CD4-positive, alpha-beta T cell treated with Interleukin-4 for 4 hours (primary cell): Measurements from ENCODE around the gene ZNF217.
"Not testable (repeated sequence)": the region's sequence is repeated elsewhere in the genome, so short reads cannot be mapped to it uniquely, and the experiment has no call there.

ENCODE experiments used
- DNase-seq: peaks from one replicate; pipeline ENCODE4 v3.0.0-alpha.2; 2020

The ZNF217 gene

DNA sequence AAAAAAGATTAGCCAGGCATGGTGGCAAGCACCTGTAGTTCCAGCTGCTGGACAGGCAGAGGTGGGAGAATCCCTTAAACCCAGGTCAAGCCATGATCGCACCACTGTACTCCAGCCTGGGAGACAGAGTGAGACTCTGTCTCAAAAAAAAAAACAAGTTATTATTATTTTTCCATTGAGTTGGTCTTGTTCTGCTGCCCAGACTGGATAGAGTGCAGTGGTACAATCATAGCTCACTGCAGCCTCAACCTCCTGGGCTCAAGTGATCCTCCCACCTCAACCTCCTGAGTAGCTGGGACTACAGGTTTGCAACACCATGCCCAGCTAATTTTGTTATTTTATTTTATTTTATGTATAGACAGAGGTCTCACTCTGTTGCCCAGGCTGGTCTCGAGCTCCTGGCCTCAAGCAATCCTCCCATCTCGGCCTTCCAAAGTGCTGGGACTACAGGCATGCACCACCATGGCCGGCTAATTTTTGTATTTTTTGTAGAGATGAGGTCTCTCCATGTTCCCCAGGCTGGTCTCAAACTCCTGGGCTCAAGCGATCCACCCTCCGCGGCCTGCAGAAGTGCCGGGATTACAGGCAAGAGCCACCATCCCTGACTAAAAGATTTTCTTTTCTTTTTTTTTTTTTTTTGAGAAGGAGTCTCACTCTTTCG lies 31.4 kb downstream of the ZNF217 start:
- not testable (repeated sequence) for DNase-seq

DNA sequence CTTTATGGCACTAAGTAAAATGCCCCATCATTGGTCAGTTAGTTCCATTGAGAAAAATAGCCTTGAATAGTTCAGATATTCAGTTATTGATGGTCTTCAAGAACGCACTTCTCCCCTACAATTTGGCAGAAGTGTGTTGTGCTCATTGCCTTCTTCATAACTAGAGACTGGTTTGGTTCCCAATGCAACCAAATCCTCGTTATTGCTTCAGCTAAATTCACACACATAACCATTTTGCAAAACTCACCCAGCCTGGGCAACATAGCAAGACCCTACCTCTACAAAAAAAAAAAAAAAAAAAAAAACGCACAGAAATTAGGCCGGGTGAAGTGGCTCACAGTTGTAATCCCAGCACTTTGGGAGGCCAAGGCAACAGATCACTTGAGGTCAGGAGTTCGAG lies 32.1 kb downstream of the ZNF217 start:
- DNase-seq, result no peak

DNA sequence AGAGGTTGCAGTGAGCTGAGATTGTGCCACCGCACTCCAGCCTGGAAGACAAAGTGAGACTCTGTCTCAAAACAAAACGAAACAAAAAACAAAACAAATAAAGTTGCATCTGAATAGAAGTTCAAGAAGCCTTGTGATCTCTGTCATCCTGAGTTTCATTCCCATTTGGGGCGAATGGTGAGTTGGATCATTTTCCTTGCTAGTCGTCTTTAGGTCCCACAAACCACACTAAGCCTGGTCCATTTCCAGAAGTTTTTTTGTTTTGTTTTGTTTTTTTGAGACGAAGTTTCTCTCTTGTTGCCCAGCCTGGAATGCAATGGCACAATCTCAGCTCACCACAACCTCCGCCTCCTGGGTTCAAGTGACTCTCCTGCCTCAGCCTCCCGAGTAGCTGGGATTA lies 33.8 kb downstream of the ZNF217 start:
- DNase-seq, result no peak

DNA sequence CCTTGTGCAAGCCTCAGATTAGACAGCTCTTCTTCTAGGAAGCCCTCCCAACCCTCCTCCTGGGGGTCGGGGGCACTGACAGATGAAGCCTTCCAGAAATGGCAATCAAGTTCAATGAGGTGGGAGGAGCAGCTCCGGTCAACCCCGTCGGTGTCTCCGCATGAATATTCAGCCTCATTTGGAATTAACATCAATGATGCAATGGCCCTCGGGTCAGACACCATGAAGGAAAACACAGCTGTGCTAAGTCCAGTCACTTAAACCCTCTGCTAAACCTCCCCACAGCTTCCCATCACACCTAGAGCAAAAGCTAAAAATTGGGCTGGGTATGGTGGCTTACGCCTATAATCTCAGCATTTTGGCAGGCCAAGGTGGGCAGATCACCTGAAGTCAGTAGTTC lies 36.5 kb downstream of the ZNF217 start:
- no peak for DNase-seq

DNA sequence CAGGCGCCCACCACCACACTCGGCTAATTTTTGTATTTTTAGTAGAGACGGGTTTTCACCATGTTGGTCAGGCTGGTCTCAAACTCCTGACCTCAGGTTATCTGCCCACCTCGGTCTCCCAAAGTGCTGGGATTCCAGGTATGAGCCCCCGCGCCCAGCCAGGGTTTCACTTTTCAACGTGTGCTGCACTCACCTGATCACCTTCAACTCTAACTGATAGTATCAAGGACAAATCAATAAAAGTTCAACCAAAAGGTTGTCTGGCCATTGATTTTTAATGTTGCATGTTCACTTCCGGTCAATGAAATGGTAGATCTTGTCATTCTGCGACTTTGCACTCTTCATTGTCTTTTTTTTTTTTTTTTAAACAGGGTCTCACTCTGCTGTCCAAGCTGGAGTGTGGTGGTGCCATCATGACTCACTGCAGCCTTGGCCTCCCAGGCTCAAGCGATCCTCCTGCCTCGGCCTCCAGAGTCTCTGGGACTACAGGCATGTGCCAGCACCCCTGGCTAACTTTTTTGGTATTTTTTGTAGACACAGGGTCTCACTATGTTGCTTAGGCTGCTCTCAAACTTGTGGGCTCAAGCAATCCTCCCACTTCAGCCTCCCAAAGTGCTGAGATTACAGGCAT lies 37.3 kb downstream of the ZNF217 start:
- no peak for DNase-seq

DNA sequence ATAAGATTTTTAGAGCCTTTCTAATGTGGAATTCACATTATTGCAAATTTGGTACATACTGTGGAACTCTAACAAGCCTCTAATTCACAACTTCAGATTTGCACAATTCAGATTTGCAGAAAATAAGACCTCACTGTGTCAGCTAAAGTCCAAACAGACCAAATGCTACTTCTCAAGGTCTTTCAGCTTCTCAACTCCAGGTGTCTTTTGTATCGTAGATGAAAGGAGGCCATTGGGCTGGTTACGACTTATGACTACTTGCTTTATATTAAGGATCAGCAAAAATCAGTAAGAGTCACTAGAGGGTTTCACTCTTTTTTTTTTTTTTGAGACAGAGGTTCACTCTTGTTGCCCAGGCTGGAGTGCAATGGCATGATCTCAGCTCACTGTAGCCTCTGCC lies 37.8 kb downstream of the ZNF217 start:
- DNase-seq, result no peak

DNA sequence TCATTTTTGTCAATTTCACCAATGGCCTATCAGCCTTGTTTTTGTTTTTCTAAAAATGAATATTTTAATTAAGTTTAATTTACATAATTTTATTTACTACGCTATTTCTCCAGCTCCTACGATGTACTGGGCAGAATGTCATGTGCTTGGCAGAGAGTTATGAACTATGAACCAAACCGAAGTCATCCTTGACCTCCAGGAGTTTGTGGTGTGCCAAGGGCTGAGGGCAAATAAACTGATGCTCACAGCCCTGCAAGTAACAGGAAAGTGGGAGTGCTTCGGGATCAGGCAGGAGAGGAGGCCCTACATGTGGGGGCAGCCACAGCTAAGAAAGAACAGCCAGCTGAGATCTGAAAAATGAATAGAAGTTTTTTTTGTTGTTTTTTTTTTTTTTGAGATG lies 38.6 kb downstream of the ZNF217 start:
- no peak for DNase-seq

DNA sequence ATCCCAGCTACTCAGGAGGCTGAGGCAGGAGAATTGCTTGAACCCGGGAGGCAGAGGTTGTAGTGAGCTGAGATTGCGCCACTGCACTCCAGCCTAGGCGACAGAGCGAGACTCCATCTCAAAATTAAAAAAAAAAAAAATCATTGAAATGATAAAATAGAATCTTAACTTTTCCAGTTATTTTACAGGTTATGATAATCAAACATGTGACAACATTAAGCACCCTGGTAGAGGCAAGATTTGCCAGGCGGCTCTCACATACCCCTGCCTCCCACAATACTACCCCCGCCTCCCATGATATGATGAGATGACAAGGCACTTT lies 41.1 kb downstream of the ZNF217 start:
- DNase-seq, result not testable (repeated sequence)

DNA sequence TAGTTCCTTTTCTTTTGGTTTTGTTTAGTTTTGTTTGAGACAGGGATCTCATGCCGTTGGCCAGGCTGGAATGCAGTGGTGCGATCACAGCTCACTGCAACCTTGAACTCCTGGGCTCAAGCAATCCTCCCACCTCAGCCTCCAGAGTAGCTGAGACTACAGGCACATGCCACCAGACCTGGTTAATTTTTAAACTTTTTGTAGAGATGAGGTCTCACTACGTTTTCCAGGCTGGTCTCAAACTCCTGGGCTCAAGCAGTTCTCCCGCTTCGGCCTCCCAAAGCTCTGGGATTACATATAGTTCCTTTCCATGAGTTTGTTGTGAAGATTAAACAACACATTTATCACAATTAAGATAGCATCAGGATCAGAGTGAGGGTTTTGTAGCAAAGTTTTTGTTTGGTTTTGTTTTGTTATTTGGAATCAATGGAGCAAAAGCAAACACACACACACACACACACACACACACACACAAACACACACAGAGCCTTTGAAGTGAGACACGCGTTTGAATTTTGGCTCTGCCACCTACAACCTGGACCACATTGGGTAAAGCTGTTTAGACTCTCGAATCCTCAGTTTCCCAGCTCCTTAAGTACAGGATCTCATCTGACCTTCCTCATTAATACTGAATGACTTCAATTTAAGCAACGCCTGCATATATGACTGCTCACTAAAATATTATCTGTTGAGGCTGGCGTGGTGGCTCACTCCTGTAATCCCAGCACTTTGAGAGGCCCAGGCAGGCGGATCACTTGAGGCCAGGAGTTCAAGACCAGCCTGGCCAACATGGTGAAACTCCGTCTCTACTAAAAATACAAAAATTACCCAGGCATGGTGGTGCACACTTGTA lies 41.7 kb downstream of the ZNF217 start:
- not testable (repeated sequence) for DNase-seq

DNA sequence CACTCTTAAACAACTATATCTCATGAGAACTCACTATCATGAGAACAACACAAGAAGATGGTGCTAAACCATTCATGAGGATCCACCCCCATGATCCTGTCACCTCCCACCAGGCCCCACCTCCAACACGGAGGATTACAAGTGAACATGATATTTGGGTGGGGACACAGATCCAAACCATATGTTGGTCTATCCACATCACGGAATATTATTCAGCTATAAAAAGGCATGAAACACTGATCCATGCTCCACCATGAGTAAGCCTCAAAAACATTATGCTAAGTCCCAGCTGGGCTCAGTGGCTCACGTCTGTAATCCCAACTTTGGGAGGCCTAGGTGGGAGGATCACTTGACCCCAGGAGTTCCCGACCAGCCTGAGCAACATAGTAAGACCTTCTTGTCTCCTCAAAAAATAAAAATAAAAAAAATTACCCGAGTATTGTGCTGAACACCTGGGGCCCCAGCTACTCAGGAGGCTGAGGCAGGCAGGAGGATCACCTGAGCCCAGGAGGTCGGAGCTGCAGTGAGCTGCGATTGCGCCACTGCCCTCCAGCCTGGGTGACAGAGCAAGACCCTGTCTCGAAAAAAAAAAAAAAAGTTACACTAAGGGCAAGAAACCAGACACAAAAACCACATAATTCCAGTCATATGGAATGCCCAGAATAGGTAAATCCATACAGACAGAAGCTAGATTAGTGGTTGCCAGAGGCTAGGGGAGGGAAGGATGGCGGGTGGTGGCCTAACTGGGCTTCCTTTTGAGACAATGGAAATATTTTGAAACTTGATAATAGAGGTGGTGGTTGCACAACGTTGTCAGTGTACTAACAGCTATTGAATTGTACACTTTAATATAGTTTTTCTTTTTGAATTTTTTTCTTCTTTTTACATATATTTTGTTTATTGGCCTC lies 43.1 kb downstream of the ZNF217 start:
- no peak for DNase-seq

DNA sequence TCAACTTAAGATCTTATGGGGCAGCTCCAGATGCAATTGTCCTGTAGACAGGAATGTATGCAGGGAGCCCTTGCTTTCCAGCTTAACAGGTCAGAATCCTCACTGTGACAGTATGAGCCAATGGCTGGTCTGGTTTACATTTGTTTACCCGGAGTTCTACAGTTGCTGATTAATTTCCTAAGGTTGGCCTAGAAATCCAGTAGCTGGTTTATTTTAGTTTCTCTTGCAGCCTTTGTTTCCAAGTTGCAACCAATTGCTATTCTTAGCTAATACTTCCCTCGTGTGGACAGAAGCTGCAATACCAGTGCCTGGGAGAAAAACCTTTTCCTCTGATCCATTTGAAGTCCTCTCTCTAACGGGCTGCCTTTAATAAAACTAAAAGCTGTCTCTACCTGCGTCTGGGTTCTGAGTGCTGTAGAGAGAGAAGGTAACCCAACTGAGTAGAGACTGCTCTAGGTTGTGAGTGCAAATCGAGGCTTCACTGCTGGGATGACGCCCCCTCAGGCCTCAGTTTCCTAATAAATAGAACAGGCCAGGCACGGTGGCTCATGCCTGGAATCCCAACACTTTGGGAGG lies 45.9 kb downstream of the ZNF217 start:
- DNase-seq, result peak; percentile 31

DNA sequence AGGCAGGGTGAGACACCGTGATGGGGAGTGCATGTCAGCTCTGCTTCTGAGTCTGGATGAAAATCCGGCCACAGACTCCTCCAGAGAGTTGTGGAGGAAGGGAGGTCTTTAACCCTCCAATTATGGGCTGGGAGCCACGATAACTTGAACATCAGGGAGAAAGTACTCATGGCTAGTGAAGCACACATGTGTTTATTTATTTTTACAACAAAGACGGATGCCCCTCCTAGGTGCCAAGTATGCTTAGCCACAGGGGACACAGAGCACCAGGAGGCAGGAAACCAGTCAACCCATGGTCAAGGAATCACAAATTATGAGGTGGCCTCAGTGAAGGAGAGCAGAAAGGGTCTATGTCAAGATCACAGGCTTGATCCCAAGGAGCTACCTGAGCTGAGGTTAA lies 54.1 kb downstream of the ZNF217 start:
- DNase-seq, result no peak

DNA sequence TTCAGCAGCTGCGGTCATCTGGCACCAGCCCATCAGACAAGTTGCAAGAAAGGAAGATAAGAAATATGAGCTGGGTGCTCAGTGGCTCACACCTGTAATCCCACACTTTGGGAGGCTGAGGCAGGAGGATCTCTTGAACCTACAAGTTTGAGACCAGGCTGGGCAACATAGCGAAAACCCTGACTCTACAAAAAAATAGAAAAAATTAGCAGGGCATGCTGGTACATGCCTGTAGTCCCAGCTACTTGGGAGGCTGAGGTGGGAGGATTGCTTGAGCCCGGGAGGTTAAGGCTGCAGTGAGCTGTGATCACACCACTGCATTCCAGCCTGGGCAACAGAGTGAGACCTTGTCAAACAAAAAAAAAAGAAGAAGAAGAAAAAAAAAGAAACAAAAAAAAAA lies 57.3 kb downstream of the ZNF217 start:
- not testable (repeated sequence) for DNase-seq

DNA sequence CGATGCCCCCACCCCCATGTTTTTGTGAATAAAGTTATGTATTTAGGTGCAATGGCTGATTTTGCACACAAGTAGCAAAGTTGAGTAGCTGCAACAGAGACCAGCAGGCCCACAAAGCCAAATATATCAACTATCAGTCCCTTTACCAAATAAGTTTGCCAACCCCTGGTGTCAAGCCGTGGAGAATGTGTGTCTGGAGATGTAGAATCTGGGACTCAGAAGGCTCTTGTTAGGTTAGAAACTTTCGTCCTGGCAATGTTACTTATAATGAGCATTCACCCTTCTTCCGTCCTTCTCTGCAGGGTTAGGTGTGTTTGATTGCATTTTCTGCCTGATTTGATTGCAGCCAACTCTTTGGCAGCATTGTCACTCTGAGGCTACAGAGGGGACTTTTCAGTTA lies 57.8 kb downstream of the ZNF217 start:
- DNase-seq, result no peak

DNA sequence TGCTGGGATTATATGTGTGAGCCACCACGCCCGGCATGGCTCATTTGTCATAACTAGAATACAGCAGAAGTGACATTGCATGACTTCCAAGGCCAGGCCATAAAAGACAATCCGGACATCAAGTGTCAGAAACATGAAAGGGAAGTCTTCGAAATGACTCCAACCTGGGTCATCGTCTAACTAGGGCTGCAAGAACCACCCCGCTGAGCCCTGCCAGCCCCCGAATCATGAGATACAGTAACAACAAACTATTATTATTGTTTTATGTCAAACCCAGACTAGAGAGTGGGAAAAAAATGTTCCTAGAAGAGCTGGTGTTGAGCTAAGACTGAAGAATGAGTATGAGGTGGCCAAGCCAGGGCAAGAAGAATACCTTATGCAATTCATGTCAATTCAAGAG lies 59.6 kb downstream of the ZNF217 start:
- DNase-seq, result no peak

DNA sequence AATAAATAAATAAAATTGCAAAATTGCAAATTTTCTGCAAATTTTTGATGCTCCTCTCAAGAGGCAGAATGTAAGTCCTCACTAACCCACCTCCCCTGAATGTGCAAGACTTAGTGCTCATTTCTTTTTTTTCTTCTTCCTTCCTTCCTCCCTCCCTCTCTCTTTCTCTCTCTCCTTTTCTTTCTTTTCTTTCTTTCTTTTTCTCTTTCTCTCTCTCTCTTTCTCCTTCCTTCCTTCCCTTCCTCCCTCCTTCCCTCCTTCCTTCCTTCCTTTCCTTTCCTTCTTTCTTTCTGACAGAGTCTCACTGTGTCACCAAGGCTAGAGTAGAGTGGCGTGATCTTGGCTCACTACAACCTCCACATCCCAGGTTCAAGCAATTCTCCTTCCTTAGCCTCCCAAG lies 60.1 kb downstream of the ZNF217 start:
- DNase-seq, result no peak

DNA sequence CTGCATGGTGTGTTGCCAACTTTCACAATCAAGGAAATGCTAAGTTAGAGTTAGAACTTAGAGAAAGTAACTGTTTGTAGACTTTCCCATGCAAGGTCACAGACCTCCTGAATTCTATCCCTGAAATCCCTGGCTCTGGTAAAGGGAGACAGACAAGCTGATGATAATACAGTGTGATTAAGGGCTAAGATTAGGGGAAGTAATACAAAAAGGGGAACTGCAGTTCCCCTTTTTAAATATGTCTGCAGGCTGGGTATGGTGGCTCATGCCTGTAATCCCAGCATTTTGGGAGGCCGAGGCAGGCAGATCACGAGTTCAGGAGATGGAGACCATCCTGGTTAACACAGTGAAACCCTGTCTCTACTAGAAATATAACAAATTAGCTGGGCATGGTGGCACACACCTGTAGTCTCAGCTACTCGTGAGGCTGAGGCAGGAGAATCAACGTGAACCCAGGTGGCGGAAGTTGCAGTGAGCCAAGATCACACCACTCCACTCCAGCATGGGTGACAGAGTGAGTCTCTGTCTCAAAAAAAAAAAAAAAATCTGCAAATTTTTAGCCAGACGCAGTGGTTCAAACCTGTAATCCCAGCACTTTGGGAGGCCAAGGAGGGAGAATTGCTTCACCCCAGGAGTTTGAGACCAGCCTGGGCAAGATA lies 60.9 kb downstream of the ZNF217 start:
- not testable (repeated sequence) for DNase-seq

DNA sequence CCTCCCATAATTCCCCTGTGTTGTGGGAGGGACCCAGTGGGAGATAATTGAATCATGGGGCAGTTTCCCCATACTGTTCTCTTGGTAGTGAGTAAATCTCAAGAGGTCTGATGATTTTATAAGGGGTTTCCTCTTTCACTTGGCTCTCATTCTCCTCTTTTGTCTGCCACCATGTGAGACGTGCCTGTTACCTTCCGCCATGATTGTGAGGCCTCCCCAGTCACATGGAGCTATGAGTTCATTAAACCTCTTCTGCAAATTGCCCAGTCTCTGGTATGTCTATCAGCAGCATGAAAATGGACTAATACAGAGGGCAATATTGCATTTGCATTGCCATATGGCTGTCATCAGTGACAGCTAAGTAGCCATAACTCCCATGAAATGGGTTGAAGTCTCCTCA lies 63.2 kb downstream of the ZNF217 start:
- no peak for DNase-seq

DNA sequence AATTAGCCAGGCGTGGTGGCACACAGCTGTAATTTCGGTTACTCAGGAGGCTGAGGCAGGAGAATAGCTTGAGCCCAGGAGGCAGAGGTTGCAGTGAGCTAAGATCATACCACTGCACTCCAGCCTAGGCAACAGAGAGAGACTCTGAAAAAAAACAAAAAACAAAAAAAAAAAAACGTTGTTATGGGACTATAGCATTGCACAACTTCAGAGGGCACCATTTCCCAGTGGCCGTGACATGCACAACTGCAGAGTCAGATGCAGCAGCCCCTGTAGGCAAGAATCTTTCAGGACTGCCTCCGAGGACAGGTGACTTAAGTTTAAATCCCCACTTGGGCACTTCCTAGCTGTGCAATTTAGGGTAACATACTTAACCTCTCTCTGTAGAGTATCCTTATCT lies 64.0 kb downstream of the ZNF217 start:
- no peak for DNase-seq

DNA sequence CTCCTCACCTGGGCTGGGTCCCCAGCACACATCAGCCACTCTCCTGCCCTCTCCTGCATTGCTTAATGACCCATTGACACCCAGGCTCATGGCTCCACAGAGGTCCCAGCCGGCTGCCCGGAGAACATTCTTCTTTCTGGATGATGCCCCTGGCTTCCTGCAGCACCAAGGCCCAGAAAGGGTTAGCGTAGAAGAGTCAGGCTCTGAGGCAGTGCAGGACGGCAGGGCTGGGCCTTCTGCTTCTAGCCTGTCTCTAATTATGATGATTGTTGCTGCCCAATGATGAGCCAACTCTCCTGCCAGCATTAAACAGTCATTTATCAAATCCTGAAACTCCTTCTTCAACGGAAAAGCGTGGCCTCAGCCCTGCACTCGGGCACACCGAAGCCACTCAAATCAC lies 66.4 kb downstream of the ZNF217 start:
- DNase-seq, result no peak

DNA sequence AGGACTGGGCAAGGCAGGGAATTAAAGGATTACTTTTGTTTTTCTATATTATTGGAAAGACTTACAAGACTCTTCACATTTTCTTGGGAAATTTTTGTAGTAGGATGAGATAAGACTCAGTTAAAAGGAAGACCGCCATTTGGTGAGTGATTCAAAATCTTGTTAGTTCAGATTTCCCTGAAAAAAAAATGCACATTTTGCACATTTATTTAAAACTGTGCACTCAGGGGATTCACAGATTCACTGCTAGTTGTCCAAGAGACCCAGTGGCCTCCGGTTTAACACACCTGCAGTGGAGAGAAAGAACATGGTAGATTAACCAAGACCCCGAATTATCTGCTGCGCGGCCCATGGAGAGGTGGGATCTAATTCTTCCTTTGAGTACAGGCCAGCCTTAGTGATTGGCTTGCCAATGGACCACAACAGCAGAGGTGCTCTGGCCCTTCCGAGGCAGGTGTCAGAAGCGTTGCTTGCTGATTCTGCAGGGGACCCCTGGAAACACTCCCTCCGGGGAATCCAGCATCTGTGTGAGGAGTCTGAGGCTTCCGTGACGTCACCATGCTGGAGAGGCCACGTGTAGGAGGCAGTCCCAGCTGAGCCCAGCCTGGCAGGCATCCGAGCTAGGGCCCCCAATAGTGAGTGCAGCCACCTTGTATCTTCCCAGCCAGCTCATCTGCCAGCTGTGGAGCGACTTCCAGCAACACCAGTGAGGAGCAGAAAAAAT lies 68.9 kb downstream of the ZNF217 start:
- DNase-seq, result no peak

DNA sequence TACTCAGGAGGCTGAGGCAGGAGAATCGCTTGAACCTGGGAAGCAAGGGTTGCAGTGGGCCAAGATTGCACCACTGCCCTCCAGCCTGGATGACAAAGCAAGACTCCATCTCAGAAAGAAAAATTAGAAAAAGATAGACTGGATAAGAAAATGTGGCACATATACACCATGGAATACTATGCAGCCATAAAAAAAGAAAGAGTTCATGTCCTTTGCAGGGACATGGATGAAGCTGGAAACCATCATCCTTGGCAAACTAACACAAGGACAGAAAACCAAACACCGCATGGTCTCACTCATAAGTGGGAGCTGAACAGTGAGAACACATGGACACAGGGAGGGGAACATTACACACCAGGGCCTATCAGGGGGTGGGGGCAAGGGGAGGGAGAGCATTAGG lies 70.0 kb downstream of the ZNF217 start:
- DNase-seq, result not testable (repeated sequence)
